Fibroblast of mammary gland (primary cell): ENCODE measurements around the gene NTM.
A peak's percentile ranks its signal among the peaks of the same experiment; 100 is the strongest.

ENCODE experiments used
- DNase-seq: peaks from one replicate; pipeline ENCODE4 v3.0.0-alpha.2; 2010; ENCODE audit warnings: low read depth
- H3K4me3 ChIP-seq: 2 replicates; pipeline ENCODE4 v1.5.1; 2011; ENCODE audit warnings: low read depth, mild to moderate bottlenecking, low read length, moderate library complexity; ENCODE audit not compliant: control insufficient read depth
- TF ChIP-seq, protein P1 (sequence below): conservative IDR thresholded peaks from 2 replicates; pipeline ENCODE4 v1.5.1; 2011; ENCODE audit warnings: low read depth, low read length, inconsistent platforms; ENCODE audit not compliant: control insufficient read depth, insufficient read depth

NTM gene

DNA sequence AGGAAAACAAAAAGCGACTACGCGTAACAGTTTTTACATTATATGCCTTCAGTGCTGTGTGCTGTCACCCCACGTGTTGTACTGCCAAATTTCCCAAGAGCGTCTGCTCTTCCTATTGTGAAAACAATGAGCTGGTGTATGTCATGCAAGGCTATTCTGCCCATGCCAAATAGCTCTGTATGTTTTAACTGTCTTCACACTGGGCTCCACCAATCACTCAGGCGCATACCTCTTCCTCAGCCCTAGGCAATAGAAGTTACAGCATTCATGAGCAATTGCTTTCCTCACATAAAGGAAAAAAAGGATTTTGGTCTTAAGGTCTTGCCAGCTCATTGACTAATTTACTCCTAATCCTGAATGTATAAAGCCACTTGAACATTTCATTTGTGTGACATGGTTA is 606.8 kb downstream of the NTM start:
- DNase-seq = peak; percentile 3
- H3K4me3 ChIP-seq = no peak overlapping the region
- TF ChIP-seq, protein P1, sequence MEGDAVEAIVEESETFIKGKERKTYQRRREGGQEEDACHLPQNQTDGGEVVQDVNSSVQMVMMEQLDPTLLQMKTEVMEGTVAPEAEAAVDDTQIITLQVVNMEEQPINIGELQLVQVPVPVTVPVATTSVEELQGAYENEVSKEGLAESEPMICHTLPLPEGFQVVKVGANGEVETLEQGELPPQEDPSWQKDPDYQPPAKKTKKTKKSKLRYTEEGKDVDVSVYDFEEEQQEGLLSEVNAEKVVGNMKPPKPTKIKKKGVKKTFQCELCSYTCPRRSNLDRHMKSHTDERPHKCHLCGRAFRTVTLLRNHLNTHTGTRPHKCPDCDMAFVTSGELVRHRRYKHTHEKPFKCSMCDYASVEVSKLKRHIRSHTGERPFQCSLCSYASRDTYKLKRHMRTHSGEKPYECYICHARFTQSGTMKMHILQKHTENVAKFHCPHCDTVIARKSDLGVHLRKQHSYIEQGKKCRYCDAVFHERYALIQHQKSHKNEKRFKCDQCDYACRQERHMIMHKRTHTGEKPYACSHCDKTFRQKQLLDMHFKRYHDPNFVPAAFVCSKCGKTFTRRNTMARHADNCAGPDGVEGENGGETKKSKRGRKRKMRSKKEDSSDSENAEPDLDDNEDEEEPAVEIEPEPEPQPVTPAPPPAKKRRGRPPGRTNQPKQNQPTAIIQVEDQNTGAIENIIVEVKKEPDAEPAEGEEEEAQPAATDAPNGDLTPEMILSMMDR = no peak

DNA sequence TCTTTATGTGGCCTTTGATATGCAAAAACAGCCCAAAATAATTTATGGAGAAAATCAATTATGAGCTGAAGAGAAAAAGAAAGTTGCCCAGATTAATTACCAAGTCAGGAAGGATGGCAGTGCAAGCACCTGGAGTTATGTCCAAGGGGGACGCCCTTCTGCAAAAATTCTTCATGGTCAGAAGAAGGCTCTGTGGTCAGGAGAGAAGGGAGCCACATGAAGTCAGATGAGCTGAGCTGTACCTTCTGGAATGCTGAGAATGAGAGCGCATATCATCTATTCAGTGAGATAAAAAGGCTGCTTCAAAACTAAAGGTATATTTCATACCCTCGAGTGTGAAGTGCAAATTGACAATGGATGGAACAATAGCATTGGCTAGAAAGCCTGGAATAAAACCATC is 607.4 kb downstream of the NTM start:
- DNase-seq = peak; percentile 19
- H3K4me3 ChIP-seq = no peak overlapping the region
- TF ChIP-seq, protein P1 = no peak

DNA sequence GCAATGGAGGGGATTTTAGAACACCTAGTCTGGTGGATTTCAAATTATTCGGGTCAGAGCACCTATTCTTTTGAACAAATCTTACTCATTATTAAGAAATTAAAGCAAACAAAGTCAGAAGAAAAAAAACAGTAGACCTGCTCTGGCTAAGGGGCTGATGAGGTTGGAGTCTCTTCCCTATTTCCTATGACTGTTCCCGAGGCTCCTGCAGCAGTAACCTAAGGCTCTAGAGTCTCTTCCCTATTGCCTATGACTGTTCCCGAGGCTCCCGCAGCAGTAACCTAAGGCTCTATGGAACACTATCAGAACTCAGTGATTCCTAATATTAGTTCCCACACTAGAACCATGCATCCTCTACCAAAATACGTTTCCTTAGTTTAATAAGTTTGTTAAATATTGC is 607.9 kb downstream of the NTM start:
- H3K4me3 ChIP-seq = no peak overlapping the region
- TF ChIP-seq, protein P1 = no peak
- no peak for DNase-seq

DNA sequence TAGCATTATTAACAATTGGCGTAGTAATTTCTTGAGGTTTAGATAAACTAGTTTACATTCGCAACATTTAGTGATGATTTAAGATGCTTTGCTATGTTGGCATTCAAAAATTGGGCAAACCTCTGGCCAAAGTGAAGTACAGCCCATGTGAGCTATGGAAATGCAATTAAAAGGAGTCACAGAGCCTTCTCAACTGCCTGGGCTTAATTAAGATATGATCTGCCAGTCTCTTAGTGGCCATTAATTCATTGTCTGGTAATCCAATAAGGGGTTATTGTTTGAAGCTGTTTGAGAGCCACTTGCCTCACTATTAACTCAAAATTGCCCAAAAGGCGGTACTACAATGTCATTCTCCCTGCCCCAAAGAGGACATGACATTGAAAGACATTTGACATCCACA is 608.9 kb downstream of the NTM start:
- TF ChIP-seq, protein P1 = no peak
- no peak overlapping the region for H3K4me3 ChIP-seq
- DNase-seq = no peak

DNA sequence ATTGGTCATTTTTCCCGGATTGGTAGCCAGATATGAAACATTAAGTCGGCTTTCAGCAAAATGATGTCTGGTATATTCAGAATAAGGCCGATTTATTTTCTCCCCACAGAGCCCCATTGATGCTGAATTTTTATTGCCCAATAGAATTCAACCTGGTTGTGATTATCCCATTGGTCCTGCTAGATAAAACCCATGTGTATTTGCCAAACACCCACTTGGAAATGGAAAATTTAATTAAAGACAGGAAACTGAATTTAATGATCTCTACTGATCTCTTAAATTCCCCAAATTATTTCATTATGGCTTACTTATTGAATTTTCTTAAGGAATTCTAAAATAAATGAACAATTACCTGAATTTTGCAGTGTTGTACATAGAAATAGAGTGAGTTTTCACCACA is 609.8 kb downstream of the NTM start:
- no peak for DNase-seq
- TF ChIP-seq, protein P1 = no peak
- no peak overlapping the region for H3K4me3 ChIP-seq

DNA sequence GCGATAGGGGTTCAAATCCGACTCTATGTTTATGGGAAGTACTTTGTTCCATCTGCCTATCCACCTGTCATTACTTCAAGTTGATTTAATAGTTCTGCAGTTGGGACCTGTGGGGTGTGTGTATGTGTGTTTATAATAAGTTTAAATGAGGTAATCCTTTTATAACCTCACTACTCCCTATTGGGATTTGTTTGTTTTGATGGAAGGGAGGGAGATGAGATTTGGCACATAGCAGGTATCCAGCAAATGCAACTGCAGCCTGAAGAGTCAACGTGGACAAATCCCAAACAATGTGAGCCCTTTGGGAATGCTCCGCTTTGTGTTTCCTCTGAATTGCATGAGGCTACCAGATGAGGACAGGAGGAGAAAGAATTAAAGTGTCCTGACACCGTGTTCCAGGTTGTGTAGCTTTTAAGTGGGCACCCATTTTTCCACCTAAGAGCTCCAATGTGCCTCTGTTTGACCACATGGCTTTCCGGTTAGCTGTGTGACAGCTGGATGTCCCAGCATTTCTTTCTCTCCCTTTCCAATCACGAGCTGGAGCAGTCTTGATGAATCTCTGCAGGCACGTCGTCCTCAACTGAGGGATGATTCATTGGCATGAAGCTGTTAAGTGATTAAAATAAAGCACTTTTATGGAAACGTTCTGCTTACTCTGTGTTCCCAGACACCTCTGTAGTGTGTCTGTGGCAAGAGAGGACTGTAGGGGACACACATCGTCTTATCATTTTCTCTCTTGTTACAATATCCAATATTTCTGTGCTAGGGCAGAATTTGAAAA is 610.7 kb downstream of the NTM start:
- H3K4me3 ChIP-seq = no peak overlapping the region
- no peak for DNase-seq
- TF ChIP-seq, protein P1 = no peak
